DMS79 (cell line): ENCODE measurements around the gene NUP93.
"Not testable (repeated sequence)": the region's sequence is repeated elsewhere in the genome, so short reads cannot be mapped to it uniquely, and the experiment has no call there.

ENCODE experiments used
- DNase-seq: peaks from one replicate; lab custom pipeline; 2025; lab: John Stamatoyannopoulos, UW

NUP93 gene

GRCh38 chr16:56709443-56710040, 20.4 kb upstream of the NUP93 start:
- no peak for DNase-seq

- DNase-seq = no peak
These were observed 19.7 kb upstream of the NUP93 start for GRCh38 chr16:56710181-56710737.

GRCh38 chr16:56711862-56712261, 18.1 kb upstream of the NUP93 start:
- DNase-seq = no peak

GRCh38 chr16:56713794-56714193, 16.1 kb upstream of the NUP93 start:
- no peak for DNase-seq

GRCh38 chr16:56715126-56715525, 14.8 kb upstream of the NUP93 start:
- DNase-seq = no peak

GRCh38 chr16:56716761-56717160, 13.2 kb upstream of the NUP93 start:
- DNase-seq = no peak

- not testable (repeated sequence) for DNase-seq
These were observed 12.4 kb upstream of the NUP93 start for GRCh38 chr16:56717532-56717931.

- no peak for DNase-seq
These were observed 7.6 kb upstream of the NUP93 start for GRCh38 chr16:56722200-56722842.

GRCh38 chr16:56724191-56724590, 5.7 kb upstream of the NUP93 start:
- no peak for DNase-seq

- DNase-seq = no peak
These were observed 3.6 kb upstream of the NUP93 start for GRCh38 chr16:56726283-56726682.

- no peak for DNase-seq
These were observed 3.0 kb upstream of the NUP93 start for GRCh38 chr16:56726926-56727325.

- DNase-seq = no peak
These were observed 1.9 kb upstream of the NUP93 start for GRCh38 chr16:56728027-56728426.

- no peak for DNase-seq
These were observed 772 bp upstream of the NUP93 start for GRCh38 chr16:56728980-56729734.

- no peak for DNase-seq
These were observed 2.4 kb downstream of the NUP93 start for GRCh38 chr16:56732366-56732765.

GRCh38 chr16:56732832-56733231, 2.9 kb downstream of the NUP93 start:
- DNase-seq = no peak

GRCh38 chr16:56734429-56734828, 4.5 kb downstream of the NUP93 start:
- no peak for DNase-seq

- DNase-seq = no peak
These were observed 6.5 kb downstream of the NUP93 start for GRCh38 chr16:56736476-56736875.

- no peak for DNase-seq
These were observed 7.6 kb downstream of the NUP93 start for GRCh38 chr16:56737539-56737938.

GRCh38 chr16:56738221-56738620, 8.3 kb downstream of the NUP93 start:
- no peak for DNase-seq

- DNase-seq = not testable (repeated sequence)
These were observed 9.4 kb downstream of the NUP93 start for GRCh38 chr16:56739378-56739777.

GRCh38 chr16:56741399-56741798, 11.5 kb downstream of the NUP93 start:
- DNase-seq = no peak

- no peak for DNase-seq
These were observed 12.4 kb downstream of the NUP93 start for GRCh38 chr16:56742030-56742984.
